Measurements from ENCODE around the gene SMTNL1. TPM values are rescaled to one million over a fixed set of nuclear protein-coding genes. Genes with fewer than 3 reads are reported as not detected.

SMTNL1 gene, protein sequence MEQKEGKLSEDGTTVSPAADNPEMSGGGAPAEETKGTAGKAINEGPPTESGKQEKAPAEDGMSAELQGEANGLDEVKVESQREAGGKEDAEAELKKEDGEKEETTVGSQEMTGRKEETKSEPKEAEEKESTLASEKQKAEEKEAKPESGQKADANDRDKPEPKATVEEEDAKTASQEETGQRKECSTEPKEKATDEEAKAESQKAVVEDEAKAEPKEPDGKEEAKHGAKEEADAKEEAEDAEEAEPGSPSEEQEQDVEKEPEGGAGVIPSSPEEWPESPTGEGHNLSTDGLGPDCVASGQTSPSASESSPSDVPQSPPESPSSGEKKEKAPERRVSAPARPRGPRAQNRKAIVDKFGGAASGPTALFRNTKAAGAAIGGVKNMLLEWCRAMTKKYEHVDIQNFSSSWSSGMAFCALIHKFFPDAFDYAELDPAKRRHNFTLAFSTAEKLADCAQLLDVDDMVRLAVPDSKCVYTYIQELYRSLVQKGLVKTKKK
- under 1 TPM; 0.21 to 0.63 (median 0.38) TPM for polyA plus RNA-seq (ENCODE audit: insufficient read length in 4 of 4)

DNA sequence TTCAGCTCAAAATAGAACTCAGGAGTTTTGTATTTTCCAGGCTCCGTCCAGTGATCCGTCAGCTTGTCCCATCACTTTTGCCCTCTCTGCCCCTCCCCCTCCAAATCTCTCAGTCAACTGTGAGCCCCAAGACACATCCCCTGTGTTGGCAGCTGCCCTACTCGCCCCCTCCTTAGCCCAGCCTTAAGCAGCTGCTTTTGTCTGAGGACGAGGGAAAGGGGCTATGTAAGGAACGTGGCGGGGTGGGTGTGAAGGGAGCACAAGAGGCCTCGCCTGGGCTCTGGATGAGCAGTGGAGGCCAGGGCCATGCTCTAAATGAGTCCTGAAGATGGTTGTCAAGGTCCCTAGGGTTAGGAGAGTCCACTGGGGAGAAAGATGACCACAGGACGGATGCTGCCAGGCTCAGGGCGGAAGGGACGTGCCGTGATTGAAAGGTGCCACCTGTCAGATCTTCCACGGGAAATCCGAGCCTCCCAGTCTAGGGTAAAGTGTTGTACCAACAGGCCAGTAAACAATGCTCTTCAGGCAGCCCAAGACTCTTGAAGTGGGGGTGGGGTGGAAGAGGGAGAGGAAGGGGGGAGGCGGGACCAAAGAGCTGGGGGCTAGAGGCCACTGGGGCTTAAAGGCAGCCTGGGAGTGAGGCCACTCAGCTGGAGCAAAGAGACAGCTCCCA lies at the start of gene SMTNL1:
Gene SMTNL1, plus strand, starts transcription at position 649 of the 673 bp plus-strand sequence. CDS start 5,048 bp downstream, outside the sequence.
- DNase-seq (ENCODE audit: low read depth in 4 of 4, low spot score in 3 of 4) = no peak

DNA sequence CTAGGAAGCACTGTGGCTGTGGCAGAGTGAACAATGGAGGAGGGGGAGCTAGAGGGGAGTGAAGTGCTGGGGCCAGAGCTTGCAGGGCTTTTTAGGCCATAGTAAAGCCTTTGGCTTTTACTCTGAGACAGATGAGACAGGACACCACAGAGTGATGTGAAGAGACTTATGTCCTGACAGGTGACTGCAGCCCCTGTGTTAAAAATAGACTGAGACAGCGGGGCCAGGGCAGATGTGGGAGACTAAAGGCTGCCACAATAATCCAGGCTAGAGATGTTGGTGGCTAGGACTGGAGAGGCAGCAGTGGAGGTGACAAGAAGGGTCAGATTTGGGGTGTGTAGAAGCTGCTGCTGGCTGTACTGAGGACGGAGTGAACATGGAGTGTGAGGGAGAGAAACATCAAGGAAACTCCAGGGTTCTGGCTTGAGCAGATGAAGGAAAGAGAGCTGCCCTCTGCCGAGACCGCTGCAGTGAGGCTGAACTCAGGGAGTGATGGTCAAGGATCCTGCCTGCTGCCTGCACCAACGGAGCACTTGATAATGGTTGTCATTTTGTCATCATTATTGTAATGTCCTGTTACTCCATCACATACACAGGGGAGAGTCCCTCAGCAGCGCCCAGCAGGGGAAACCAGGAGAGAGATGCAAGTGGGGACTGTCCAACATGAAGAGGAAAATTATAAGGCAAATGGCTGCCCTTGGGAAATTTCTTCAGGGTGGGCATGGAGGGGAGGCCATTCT lies 49.3 kb upstream of the SMTNL1 start:
- DNase-seq (ENCODE audit: low read depth in 4 of 4, low spot score in 3 of 4) = no peak

DNA sequence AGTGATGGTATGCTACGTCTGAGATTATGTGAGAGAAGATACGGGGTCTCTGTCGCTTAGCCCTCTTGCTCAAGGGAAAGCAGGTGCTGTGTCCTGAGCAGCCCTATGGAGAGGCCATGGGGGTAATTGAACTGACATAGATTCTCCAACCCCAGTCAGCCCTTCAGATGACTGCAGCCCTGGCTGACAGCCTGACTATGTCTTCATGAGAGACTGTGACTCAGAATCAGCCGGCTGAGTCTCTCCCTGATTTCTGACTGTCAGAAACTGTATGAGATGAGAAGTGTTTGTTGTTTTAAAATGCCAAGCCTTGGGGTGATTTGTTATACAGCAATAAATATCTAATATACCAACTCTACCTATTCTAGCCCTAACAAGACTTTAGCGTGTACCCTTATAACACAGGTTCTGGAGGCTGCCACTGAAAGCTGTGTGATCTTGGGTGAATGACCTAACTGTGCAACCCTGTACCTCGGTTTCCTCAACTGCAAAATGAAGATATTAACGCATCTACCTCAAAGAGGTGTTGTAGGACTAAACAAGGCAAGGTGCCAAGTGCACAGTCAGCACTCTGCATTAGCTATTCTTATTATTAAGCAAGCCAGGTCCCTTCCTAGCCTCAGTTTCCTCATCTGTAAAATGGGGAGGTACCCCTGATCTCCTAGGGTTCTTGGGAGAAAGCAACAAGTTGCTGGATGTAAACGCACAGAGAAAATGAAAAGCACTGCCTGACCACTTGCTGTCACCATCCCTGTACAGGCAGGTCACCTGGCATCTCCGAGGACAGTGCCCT lies 46.7 kb upstream of the SMTNL1 start:
- no peak for DNase-seq (ENCODE audit: low read depth in 4 of 4, low spot score in 3 of 4)

DNA sequence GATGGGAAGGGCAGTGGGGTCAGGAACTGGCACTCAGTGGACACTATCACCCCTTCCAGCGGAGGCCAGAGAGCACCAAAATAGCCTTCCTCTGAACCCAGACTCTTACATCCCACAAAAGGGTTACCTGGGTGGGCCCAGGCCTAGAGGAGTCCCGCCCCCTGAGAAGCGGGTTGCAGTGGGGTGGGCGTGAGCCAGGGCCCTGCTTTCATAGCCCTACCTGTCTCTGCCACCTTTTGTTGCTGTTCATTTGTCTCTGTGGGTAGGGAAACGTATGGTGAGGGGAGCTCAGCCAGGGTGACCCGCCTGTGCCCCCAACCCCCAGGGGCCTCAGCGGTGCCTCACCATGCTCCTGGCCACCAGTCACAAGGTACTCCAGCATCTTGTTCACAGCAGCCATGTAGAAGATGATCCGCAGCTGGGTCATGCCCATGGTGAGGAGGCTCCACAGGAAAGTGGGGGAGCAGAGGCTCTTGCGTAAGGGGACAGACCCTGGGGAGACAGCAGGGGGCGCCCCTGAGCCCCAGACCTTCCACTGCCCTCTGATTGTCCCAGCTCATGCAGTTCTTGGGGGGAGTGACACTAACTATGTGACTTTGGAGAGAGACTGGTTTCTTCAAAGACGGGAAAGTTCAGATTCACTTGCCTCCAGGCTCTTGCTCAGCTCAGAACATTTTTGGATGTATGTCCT lies 45.9 kb upstream of the SMTNL1 start:
- no peak for DNase-seq (ENCODE audit: low read depth in 4 of 4, low spot score in 3 of 4)

DNA sequence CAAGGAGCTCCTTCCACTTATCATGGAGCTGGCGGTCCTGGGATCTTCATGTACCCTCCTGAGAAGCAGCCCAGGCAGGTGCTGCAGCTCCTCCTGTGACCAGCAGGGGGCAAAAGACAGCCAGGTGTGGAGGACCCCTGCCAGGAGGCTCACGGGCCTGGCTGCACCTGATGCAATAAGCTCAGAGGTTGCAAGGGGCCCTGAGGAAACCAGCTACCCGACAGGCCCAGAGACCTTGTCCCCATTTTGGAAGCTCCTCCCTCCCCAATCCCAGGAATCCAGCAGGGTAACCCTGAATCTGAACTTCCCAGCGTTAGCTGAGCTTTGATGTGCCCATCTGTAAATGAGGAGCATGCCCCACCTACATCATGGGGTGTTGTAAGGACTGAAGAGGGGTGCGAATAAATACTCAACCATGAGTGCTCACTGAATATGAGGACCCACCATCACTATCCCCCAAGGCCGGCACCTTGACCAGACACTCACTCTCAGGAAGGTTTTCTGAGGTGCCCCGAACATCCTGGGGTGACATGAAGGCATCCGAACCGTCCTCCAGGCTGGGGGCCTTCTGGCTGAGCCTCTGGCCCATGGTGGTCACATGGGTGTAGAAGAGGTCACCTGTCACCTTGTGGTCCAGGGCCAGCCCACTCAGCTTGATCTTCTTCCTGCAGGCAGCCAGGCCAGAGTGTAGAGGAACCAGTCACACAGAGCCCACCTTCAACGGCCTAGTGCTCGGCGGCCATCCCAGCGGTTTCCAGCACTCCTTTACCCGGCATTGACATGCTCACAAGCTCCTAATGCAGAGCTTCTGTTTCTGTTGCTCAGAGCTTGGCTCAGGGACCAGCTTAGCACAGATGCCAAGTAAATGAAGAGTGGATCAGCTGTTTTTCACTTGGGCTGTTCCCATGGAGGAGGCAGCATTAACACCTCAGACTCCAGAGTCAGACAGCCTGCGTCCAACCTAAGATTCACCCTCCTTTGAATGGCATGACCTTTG lies 43.6 kb upstream of the SMTNL1 start:
- no peak for DNase-seq (ENCODE audit: low read depth in 4 of 4, low spot score in 3 of 4)

DNA sequence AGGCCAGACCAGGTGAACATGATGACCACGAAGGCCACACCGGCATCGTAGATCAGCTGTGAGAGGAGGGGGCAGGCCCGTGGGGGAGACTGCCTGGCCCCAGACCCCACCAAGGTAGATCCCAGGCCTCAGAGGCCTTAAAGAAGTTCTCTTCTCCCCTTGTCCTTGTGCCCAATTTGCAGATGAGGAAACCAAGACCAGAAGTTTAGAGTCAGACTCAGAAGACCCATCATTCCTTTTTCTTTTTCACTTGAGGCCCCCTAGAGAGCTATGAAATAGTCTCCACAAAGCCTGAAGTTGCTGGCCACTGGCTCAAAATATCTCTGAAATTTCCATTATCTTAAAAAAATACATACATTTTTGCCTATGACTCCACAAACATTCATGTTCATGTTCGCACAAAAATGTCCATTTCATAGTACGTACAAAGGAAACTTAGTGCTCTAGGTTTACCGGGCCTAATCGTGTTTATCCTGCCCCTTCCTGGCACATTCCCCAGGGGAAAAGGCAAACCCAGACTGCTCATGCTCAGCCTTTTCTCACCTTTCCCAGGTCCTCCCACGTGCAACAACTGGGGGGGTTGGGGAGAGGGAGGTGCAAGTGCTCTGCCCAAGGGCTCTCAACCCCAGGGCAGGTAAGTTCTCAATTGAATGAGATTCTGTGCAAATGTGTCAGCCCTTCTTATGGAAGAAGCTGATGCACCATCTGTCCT lies 41.1 kb upstream of the SMTNL1 start:
- DNase-seq (ENCODE audit: low read depth in 4 of 4, low spot score in 3 of 4) = no peak

DNA sequence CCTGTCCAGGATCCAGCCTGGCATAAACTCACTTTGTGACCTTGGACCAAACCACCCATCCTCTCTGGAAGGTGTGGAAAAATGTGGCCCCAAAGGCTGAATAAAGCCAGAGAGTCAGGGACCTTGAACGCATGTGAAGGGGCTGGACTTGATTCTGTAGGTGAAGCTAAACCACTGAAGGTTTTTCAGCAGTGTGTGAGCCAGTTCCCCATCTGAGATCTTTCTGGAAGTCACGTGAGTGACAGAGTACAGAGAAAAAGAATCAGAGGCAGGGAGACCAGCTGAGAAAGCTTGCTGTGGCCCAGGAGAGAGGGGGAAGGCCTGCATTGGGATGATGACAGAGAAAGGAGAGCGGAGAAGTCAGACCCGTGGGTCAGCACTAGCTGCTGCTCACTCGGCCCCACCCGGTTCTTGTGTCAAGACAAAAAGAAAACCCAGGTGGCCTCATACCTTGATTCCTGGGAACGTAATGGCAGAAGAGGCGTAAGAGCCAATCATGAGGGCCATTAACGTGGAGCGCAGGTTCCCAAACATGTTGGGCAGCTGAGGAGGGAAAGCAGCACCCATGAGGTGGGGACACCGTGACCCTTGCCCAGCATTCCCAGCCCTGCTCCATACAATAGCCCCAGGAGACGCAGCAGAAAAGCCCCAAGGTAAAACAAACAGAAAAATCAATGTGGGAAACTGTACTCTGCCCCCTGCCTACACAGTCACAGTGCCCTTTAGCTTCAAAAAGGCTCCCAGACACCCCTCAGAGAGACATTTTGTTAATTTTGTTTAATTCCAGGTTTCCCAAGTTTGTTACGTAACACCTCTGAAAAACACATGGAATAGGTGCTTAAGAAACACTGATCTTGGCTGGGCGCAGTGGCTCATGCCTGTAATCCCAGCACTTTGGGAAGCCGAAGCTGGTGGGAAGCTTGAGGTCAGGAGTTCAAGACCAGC lies 39.8 kb upstream of the SMTNL1 start:
- DNase-seq (ENCODE audit: low read depth in 4 of 4, low spot score in 3 of 4) = no peak

DNA sequence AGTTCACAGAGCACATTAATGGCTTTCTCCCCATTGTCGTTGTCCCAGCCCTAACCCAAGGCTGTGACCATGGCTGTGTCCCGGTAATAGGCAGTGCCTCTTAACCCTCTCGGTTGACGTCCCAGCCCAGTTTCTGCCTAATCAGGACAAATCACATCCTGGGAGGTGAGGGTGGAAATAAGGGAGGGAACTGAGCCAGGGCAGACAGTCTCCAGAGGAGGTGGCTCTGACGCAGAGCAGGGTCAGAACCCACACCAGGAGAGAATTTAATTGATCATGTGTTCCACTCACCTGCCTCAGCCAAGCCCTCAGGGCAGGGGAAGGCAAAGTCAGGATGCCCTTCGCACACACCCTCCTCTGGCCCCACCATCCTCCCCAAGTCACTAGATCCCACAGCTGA lies 38.9 kb upstream of the SMTNL1 start:
- DNase-seq (ENCODE audit: low read depth in 4 of 4, low spot score in 3 of 4) = no peak

DNA sequence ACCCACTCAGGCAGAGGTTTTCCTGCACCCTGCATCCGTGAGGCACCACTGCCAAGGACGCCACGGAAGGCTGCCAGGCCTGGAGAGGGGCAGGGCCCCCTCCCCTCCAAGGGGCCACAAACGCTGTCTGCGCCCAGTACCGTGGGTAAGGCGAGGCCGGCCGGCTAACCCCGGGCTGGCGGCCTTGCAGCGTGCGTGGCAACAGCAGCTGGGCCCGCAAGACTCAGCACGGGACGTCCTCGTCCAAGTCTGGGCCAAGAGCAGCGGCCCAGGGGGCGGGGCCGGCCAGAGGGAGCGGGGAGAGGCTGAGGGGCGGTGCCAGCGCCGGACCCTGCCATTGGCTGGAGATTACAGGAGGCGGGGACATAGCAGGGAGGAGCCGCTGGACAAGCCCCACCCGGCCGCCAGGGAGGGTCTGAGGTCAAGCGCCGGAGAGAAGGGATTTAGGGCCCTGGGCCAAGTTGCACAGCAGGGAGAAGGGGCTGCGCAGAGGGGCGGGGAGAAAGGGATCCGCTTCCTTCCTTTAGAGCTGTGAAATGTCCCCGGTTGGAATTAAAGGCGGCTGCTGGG lies 37.9 kb upstream of the SMTNL1 start:
- peak; percentile 82 to 88 (median 86) for DNase-seq (ENCODE audit: low read depth in 4 of 4, low spot score in 3 of 4)

DNA sequence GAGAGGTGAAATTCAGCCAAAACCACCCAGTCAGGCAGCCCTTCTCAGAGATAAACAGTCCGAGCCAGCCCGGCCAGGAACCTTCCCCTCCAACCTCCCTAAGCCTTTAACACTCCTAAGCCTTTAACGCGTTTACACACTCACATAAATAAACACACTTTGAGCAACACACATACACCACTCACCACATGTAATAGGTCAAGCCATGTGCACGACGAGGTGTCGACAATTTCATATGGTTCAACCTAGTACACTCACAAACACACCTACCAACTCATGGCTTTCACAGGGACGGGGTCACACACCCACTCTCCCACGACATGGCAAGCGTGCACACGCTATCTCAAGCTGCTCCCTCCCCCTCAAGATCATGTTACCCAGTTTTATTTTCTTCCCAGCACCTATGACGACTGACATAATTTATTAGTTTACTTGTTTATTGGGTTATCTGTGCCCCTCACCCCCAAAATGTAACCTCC lies 37.4 kb upstream of the SMTNL1 start:
- no peak for DNase-seq (ENCODE audit: low read depth in 4 of 4, low spot score in 3 of 4)

DNA sequence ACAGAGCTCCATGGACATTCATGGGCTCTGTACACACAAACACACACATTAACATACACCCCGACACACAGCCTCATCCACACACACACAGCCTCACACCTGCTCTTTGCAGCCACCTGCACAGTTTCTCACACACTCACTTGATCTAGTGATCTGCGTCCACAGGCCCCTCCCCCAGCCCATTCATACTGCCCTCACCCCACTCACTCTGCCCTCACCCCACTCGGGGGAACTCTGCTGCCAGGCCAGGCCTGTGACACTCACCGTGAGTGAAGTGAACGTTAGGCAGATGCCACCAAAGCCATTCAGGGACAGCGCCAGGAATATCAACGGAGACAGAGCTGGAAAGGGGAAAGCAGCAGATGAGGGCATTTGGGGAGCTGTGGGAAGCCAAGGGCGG lies 36.9 kb upstream of the SMTNL1 start:
- DNase-seq (ENCODE audit: low read depth in 4 of 4, low spot score in 3 of 4) = no peak

DNA sequence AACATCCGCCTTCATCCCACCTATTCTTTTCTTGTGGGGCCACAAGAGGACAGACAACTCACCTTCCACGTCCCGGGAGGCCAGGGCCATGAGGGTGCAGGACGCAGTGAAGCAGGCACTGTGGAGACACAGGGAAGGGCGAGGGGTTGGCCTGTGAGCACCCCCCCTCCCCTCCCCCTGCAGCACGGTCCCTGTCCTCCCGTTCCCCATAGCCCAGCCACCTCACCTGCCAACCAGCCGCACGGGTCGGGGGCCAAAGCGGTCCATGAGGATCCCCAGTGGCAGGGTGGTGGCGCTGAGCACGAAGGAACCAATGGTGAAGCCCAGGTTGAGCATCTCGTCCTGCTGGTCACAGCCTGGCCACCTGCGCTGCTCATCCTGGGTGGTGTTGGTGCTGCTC lies 36.5 kb upstream of the SMTNL1 start:
- DNase-seq (ENCODE audit: low read depth in 4 of 4, low spot score in 3 of 4) = no peak

DNA sequence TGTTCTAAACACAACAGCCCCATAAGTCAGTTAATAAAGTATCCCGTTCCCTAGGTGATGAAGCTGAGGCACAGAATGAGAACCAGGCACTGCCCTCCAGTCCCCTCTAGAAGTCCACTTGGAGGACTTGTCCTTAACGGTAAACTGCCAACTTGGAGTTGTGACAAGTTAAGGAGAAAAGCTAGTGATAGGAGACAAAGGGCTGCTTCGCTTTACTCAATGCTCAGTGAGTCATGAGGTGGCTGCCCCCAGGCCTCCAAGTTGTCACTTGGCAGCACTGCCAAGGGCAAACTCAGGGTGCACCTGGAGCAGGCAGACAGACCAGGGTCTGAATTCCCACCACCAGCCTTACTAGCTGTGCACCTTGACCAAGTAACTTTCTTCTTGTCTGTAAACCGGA lies 35.4 kb upstream of the SMTNL1 start:
- DNase-seq (ENCODE audit: low read depth in 4 of 4, low spot score in 3 of 4) = no peak

DNA sequence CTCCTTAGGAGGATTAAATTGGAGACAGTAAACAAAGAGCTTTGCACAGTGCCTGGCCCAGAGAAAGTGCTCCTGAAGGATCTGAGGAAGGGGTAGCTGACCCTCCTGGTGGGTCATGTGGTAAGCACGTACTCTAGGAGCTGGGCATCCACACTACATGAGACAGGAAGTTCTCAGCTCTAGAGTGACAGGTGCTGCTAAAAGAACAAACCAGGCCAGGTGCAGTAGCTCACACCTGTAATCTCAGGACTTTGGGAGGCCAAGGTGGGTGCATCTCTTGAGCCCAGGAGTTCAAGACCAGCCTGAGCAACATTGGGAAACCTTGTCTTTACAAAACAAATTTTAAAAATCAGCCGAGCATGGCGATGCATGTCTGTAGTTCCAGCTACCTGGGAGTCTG lies 35.0 kb upstream of the SMTNL1 start:
- no peak for DNase-seq (ENCODE audit: low read depth in 4 of 4, low spot score in 3 of 4)

DNA sequence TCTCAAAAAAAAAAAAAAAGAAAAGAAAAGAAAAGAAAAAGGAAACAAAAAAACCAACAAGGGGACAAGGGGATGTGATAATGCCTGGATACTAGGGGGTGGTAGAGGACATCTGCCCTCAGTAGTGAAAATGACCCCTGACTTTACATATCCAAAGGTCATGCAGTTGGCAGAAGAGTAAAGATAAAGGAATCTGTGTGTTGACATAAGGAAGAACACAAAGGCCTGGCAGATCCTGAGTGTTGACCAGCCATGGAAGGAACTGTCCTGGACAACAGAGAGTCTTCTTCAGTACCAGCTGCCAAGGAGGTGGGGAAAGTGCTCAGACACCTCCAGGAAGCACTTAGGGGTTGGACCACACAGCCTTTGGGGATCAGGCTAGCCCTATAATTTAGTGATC lies 34.5 kb upstream of the SMTNL1 start:
- DNase-seq (ENCODE audit: low read depth in 4 of 4, low spot score in 3 of 4) = no peak

DNA sequence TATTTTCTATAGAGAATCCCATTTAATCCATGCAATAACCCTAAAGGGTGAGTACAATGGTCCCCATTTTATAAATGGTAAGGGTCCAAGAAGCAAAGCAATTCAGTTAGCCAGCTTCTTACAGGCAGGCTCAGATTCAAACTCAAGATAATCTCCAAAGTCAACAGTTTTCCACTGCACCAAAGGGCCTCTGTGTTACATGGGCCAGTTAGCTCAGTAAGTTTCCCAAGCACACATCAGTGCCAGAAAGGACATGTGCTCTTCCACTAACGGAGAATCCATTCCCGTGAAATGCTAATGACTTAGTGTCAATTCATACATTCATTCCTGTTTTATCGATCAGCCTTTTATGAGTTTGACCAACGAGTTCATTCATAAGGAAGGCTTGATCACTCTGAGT lies 32.9 kb upstream of the SMTNL1 start:
- no peak for DNase-seq (ENCODE audit: low read depth in 4 of 4, low spot score in 3 of 4)
